GM23338 (cell line): ENCODE results near the gene CD3D. TPM values are rescaled to one million over a fixed set of nuclear protein-coding genes. Genes with fewer than 3 reads are reported as not detected.

ENCODE experiments used
- ATAC-seq: fragments of 200-7000 bp; cut with Tn5 transposase; 3 replicates; pipeline ENCODE4 v1.9.1; 2020
- DNase-seq: peaks from one replicate; pipeline ENCODE4 v3.0.0-alpha.2; 2015; ENCODE audit warnings: low spot score
- H2AFZ ChIP-seq: fragments of 200-600 bp; sonication (generic); 2 replicates; pipeline ENCODE4 v1.8.0; 2016; ENCODE audit warnings: antibody characterized with exemption, mild to moderate bottlenecking, moderate library complexity
- H3F3A ChIP-seq: fragments of 200-600 bp; sonication (generic); replicated peaks from 2 replicates; pipeline ENCODE4 v1.8.0; 2017; ENCODE audit warnings: antibody characterized with exemption, mixed run types, low read depth
- H3K27ac ChIP-seq: fragments of 200-600 bp; sonication (generic); 2 replicates; pipeline ENCODE4 v1.6.1; 2016; ENCODE audit warnings: low read depth
- H3K27me3 ChIP-seq: fragments of 200-600 bp; sonication (generic); 2 replicates; pipeline ENCODE4 v1.8.0; 2016; ENCODE audit warnings: mild to moderate bottlenecking, mixed run types, moderate library complexity; ENCODE audit not compliant: insufficient read depth
- H3K36me3 ChIP-seq: fragments of 200-600 bp; sonication (generic); 2 replicates; pipeline ENCODE4 v1.8.0; 2016; ENCODE audit warnings: mild to moderate bottlenecking; ENCODE audit not compliant: insufficient read depth
- H3K4me1 ChIP-seq: fragments of 200-600 bp; sonication (generic); 2 replicates; pipeline ENCODE4 v1.8.0; 2016; ENCODE audit warnings: mild to moderate bottlenecking, moderate library complexity; ENCODE audit not compliant: insufficient read depth
- H3K4me2 ChIP-seq: fragments of 200-600 bp; sonication (generic); 2 replicates; pipeline ENCODE4 v1.7.1; 2017; ENCODE audit warnings: mixed run types
- H3K4me3 ChIP-seq: fragments of 200-600 bp; sonication (generic); 2 replicates; pipeline ENCODE4 v1.6.1; 2016; ENCODE audit warnings: mixed run types
- H3K79me2 ChIP-seq: fragments of 200-600 bp; sonication (generic); replicated peaks from 2 replicates; pipeline ENCODE4 v1.8.0; 2017; ENCODE audit warnings: mild to moderate bottlenecking; ENCODE audit not compliant: insufficient read depth
- H3K9me2 ChIP-seq: fragments of 200-600 bp; sonication (generic); 2 replicates; pipeline ENCODE4 v1.8.0; 2017; ENCODE audit not compliant: insufficient read depth
- H4K20me1 ChIP-seq: fragments of 200-600 bp; sonication (generic); replicated peaks from 2 replicates; pipeline ENCODE4 v1.8.0; 2017; ENCODE audit warnings: mild to moderate bottlenecking; ENCODE audit not compliant: insufficient read depth
- H3K27ac Mint-ChIP-seq: 2 replicates; pipeline ENCODE4 v1.8.0; 2020; ENCODE audit warnings: inconsistent platforms, mild to moderate bottlenecking, moderate library complexity, mixed read lengths
- H3K27me3 Mint-ChIP-seq: 3 replicates; pipeline ENCODE4 v1.8.0; 2022; ENCODE audit warnings: low read depth, mild to moderate bottlenecking, moderate library complexity, mixed read lengths, inconsistent platforms; ENCODE audit not compliant: insufficient read depth, poor library complexity
- H3K36me3 Mint-ChIP-seq: 3 replicates; pipeline ENCODE4 v1.8.0; 2021; ENCODE audit warnings: low read depth, mild to moderate bottlenecking, inconsistent platforms, moderate library complexity, mixed read lengths
- H3K4me1 Mint-ChIP-seq: 3 replicates; pipeline ENCODE4 v1.8.0; 2020; ENCODE audit warnings: mild to moderate bottlenecking, inconsistent platforms, mixed read lengths
- H3K4me3 Mint-ChIP-seq: 3 replicates; pipeline ENCODE4 v1.8.0; 2021; ENCODE audit warnings: moderate library complexity, mild to moderate bottlenecking, inconsistent platforms, mixed read lengths
- H3K9me3 Mint-ChIP-seq: 3 replicates; pipeline ENCODE4 v1.8.0; 2020; ENCODE audit warnings: moderate library complexity, mild to moderate bottlenecking, inconsistent platforms, mixed read lengths
- ETS1 ChIP-seq: IDR thresholded peaks from 2 replicates; pipeline ENCODE4 v1.6.1; 2016; ENCODE audit warnings: antibody characterized with exemption
- EZH2phosphoT487 ChIP-seq: fragments of 200-600 bp; sonication (generic); IDR thresholded peaks from one replicate; pipeline ENCODE4 v1.8.1; 2018; ENCODE audit warnings: antibody characterized with exemption; ENCODE audit not compliant: unreplicated experiment
- NANOG ChIP-seq: IDR thresholded peaks from 2 replicates; pipeline ENCODE4 v1.6.1; 2016; ENCODE audit warnings: antibody characterized with exemption, borderline replicate concordance
- POLR2AphosphoS5 ChIP-seq: IDR thresholded peaks from 2 replicates; pipeline ENCODE4 v1.6.1; 2016; ENCODE audit warnings: antibody characterized with exemption, low read depth
- ZNF114 ChIP-seq: fragments of 250-450 bp; sonication (Bioruptor Pico); IDR thresholded peaks from 2 replicates; pipeline ENCODE4 v1.5.0; 2020; ENCODE audit warnings: mild to moderate bottlenecking, moderate library complexity
- ZNF462 ChIP-seq: fragments of 250-450 bp; sonication (Bioruptor Pico); IDR thresholded peaks from 2 replicates; pipeline ENCODE4 v1.5.0; 2020; ENCODE audit warnings: mild to moderate bottlenecking, moderate library complexity
- polyA plus RNA-seq: library from polyadenylated mRNA; unstranded; fragments of >200 nt; fragmentation: Nextera tagmentation; extraction: Ambion mirVana; gene quantifications from 2 replicates; pipeline ENCODE4 v1.2.1, GENCODE V29; 2016
- total RNA-seq: library from RNA; depleted of rRNA; stranded (reverse); fragments of >200 nt; shearing (Covaris generic); gene quantifications from 2 replicates; pipeline ENCODE4 v1.2.3, GENCODE V29; 2014

The CD3D gene
- total and polyA plus RNA-seq, 2 experiments from 2014 or later, result not detected

GRCh38 chr11:118364956-118365615 is 22.6 kb upstream of the CD3D start (continued):
- no peak for TF ChIP-seq ZNF462
- TF ChIP-seq ZNF114 (CRISPR knock-in tag), result no peak

GRCh38 chr11:118359295-118359958 is 16.9 kb upstream of the CD3D start, which contains the start of gene UBE4A:
Gene UBE4A (plus strand): TSS chr11:118359600. CDS start chr11:118365081, 5,481 bp downstream.
- Mint-ChIP-seq H3K27me3 (peaks cover 10% of the 10 kb centered on the region), H3K4me1 (no peaks in the 10 kb centered on the region; the same call in 2 of the 3 replicates), H3K27ac (peak within 1 kb of the TSS; percentile 93), H3K36me3 (no peaks in the 10 kb centered on the region), H3K9me3 (no peaks in the 10 kb centered on the region; the same call in 2 of the 3 replicates), H3K4me3 (peak within 1 kb of the TSS; percentile 96)
- Histone ChIP-seq H3K4me1 (peaks cover 4% of the 10 kb centered on the region; the same call in 1 of the 2 replicates), H2AFZ (peak within 1 kb of the TSS; percentile 94), H3K4me3 (peak within 1 kb of the TSS; percentile 94), H3K27me3 (no peaks in the 10 kb centered on the region), H3K27ac (peak within 1 kb of the TSS; percentile 57; the same call in 1 of the 2 replicates), H3K36me3 (no peaks in the 10 kb centered on the region), H3K79me2 (peaks cover 44% of the 10 kb centered on the region), H3F3A (0 out of 2 replicates have a peak, but pooled peaks cover 3% of the 10 kb centered on the region), H4K20me1 (peaks cover 6% of the 10 kb centered on the region), H3K9me2 (no peaks in the 10 kb centered on the region), H3K4me2 (peak within 1 kb of the TSS; percentile 98)
- DNase-seq, result peak; percentile 98
- peak; percentile 96 for ATAC-seq
- TF ChIP-seq EZH2phosphoT487 (no peak), ZNF462 (no peak), POLR2AphosphoS5 (peak; percentile 86), NANOG (no peak), ZNF114 (CRISPR knock-in tag) (no peak), ETS1 (peak; percentile 91)
